GM18499 (cell line): Measurements from ENCODE around the gene FBXW5.

Source experiments
- ATAC-seq: cut with Tn5 transposase; IDR thresholded peaks from one replicate; pipeline ENCODE4 v1.9.1; 2021; ENCODE audit warnings: moderate number of reproducible peaks; ENCODE audit not compliant: insufficient read depth, unreplicated experiment

FBXW5 gene

GRCh38 chr9:136978865-136979544 is 34.5 kb upstream of the FBXW5 start:
- no peak for ATAC-seq

- no peak for ATAC-seq
Measured at GRCh38 chr9:136978073-136978864, 33.7 kb upstream of the FBXW5 start.

- no peak for ATAC-seq
Measured at GRCh38 chr9:136977649-136978072, 33.1 kb upstream of the FBXW5 start.

- ATAC-seq, result no peak
Measured at GRCh38 chr9:136977223-136977622, 32.7 kb upstream of the FBXW5 start, which contains the start of gene PTGDS. TSS of gene PTGDS (plus strand) at chr9:136977504. CDS start at chr9:136977579, 75 bp downstream.

- no peak for ATAC-seq
Measured at GRCh38 chr9:136975644-136976043, 31.1 kb upstream of the FBXW5 start.

- no peak for ATAC-seq
Measured at GRCh38 chr9:136974817-136975535, 30.4 kb upstream of the FBXW5 start.

GRCh38 chr9:136973618-136974617 is 29.4 kb upstream of the FBXW5 start:
- no peak for ATAC-seq

GRCh38 chr9:136972743-136973142 is 28.2 kb upstream of the FBXW5 start:
- no peak for ATAC-seq

GRCh38 chr9:136972335-136972734 is 27.8 kb upstream of the FBXW5 start:
- no peak for ATAC-seq

- ATAC-seq, result no peak
Measured at GRCh38 chr9:136971746-136972145, 27.2 kb upstream of the FBXW5 start.

GRCh38 chr9:136970361-136970760 is 25.8 kb upstream of the FBXW5 start:
- ATAC-seq, result no peak

- ATAC-seq, result no peak
Measured at GRCh38 chr9:136969774-136970173, 25.2 kb upstream of the FBXW5 start.

- no peak for ATAC-seq
Measured at GRCh38 chr9:136969150-136969549, 24.6 kb upstream of the FBXW5 start.

GRCh38 chr9:136968333-136969127 is 24.0 kb upstream of the FBXW5 start:
- ATAC-seq, result no peak

GRCh38 chr9:136965771-136966484 is 21.4 kb upstream of the FBXW5 start:
- ATAC-seq, result no peak

- ATAC-seq, result no peak
Measured at GRCh38 chr9:136964833-136965422, 20.4 kb upstream of the FBXW5 start.

GRCh38 chr9:136964171-136964689 is 19.7 kb upstream of the FBXW5 start:
- ATAC-seq, result no peak

GRCh38 chr9:136963751-136964150 is 19.2 kb upstream of the FBXW5 start:
- ATAC-seq, result no peak
